T-helper 1 cell (primary cell): ENCODE data around the gene MRPL21.
"Not testable (repeated sequence)": the region's sequence is repeated elsewhere in the genome, so short reads cannot be mapped to it uniquely, and the experiment has no call there.

ENCODE experiments used
- DNase-seq, 5 donors: peaks; one replicate each; pipeline ENCODE4 v3.0.0-alpha.2; 2012 to 2020

The MRPL21 gene

DNA sequence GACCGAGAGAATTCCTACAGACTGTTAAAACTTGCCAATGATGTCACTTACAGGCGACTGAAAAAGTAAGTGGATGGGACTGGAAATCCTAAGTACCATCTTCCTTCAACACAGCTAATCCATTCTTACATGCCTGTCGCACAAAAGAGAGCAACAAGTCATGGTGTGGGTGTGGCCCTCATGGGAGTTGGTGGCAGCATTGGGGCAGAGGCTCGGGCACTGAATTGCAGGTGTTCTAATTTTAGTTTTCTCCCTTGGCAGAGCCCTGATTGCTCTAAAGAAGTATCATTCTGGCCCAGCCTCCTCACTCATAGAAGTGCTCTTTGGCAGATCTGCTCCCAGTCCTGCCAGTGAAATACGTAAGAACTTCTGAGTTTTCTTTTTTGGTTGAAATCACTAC is 4.6 kb upstream of the MRPL21 start:
- DNase-seq, result no peak

DNA sequence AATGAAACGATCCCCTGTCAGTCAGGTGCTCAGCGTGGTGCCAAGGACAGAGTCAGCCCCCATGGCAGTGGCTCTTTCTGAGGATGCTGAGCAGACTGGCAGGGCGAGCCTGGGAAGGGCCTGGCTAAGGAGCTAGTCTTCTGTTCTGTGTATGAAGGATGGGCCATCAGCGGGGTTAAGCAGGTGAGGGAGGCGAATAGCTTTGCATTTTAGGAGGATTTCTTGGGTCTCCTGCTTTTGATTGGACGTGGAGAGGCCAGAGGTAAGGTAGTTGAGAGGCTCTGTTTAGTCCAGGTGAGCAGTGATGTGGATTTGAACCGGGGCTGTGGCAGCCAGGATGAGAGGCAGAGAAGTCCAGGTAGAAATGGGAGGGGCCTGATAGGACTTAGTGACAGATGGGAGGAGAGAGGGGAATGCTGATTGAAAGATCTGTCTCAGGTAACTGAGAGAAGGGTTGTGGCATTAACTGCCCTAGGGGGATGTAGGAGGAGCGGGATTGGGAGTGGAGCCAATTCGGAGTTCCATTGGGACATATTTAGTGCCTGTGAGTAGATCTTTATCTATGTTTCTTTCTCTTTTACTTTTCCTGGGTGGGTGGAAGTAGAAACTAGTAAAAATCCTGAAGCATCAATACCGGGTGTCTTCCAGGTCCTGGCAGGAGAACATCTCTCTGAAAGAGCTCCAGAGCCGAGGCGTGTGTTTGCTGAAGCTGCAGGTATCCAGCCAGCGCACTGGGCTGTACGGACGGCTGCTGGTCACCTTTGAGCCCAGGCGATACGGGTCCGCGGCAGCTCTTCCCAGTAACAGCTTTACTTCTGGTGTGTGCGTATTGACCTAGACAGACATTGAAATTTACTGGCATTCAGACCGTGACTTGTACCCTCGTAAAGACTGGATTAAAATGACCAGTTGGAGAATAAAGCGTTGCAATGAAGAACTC is 2.1 kb upstream of the MRPL21 start:
- no peak for DNase-seq

DNA sequence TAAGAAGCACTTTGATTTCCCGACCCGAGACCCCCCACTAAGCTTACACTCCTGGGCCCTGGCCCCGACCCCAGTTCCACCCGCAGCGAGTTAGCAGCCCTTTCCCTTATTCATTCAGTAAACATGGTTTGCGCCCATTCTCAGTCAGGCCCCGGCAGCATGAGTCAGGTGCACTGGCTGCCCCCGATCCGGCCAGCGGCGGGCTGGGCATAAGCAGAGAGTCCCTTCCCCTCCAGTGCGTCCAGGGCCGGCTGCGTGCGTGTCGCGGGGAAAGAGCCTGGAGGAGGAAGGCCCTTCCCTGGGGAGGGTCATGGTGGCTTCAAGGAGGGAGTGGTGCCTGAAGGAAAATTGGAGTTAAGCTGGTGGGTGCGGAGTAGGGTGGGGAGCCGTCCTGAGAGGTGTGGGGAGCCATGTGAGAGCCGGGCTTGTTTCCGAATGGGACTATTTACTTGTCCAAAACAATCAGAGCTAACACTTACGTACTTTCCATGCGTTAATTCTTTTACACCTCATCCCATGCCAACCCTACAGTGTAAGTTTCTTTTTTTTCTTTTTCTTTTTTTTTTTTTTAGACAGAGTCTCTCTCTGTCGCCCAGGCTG is 716 bp upstream of the MRPL21 start:
- peak in 2 of 5 donors; percentile 5 to 9 for DNase-seq

DNA sequence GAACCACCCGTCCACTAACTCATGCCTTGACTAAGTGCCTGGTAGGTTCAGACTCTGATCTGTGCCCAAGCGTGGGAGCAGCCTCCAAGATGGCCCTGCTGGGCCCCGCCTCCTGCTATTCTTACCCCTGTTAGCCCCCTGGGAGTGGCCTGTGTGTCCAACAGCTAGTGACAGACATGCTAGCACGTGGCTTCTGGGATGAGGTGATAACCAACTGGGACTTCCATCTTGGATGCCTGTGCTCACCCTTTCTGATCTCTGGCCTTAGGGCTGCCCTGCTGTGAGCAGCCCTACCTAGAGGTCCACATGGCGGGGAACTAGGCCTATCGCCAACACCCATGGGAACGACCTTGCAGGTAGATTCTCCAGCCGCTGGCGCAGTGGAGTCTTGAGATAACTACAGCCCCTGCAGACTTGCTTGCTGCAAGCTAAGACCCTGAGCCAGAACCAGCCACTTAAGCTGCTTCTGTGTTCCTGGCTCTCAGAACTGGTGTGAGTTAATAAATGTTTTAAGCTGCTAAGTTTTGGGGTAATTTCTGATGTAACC is 2.7 kb downstream of the MRPL21 start:
- DNase-seq, result no peak

DNA sequence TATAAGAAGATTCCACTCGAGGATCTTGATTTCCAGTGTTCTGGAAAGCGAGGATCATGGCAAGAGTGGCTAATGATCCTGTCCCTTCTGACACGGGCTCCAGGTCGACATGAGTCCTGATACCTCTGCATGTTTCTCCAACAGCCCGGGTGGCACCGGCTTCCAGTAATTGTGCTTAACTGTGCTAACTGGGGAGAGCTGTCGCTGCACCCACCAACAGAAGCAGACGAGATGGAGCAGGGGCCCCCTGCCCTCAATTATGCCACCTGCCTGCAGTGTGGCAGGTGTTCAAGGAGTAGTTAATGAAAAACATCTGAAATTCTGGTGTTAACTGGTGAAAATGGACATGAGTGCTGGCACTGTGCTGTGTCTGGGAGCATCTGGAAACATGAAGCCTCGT is 6.2 kb downstream of the MRPL21 start:
- DNase-seq, result no peak

DNA sequence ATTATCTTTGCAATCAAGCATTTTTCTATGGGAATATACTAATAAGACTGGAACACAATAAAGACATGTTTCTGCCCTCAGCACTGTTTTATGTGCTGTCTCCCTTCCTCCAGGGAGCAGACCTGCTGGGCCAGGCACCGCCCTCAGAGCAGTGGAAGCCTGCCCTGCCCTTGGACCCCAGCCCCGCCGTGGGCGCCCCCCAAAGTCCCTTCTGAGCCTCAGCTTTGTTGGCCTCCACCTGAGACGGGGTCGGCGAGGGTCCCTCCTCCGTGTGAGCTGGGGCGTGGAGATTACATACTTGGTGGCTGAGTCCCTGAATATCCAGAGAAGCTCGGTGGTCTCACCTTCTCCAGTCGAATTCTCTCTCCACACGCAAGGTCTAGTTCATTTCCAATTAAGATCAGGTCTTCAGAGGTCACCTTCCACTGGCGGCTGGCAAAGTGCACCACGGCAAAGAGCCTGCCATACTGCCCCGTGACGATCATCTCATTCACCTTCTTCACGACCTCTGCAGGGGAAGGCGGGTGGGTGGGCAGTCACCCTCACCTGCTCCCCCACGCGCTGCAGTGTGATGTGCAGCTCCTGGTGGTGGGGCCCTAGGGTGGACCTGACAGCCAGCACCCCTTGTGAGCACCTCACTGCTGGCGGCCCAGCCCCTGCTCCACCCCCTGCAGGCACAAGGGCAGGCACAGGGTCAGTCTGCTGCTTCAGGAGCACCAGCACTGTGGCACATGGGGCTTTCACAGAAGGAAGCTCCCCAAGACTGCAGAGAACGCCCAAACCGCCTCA is 7.3 kb downstream of the MRPL21 start:
- no peak for DNase-seq

DNA sequence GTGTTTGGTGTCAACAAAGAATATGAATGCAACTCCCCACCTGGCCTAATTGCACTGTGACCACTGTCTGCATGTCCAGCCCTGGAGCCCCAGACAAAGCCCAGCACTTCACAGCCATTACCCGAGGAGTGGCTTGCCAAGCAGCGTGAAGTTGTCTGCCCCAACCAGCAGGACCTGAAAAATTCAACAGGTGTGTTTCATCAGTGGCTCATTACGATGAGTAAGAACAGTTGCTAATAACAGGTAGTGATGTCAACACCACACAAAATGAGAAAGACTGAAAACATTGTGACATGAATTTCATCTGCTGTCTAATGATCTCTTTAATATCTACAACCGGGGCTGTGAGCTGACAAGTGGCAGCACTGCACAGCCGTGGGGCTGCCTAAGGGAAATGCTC is 10.3 kb downstream of the MRPL21 start:
- no peak for DNase-seq

DNA sequence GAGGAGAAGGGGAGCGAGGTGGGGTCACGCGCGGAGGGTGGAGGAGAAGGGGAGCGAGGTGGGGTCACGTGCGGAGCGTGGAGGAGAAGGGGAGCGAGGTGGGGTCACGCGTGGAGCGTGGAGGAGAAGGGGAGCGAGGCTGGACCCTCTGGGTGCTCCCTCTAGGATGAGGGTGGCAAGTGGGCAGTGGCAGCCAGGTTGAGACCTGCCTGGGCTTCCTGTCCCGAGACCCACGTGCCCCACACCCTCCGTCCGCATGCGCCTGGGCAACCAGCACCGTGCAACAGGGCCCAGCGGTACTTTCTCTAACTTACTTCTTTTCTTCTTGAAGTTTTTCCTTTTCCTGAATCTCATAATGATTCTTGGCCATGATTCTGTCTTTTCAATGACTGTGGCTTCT is 11.1 kb downstream of the MRPL21 start:
- DNase-seq, result no peak

DNA sequence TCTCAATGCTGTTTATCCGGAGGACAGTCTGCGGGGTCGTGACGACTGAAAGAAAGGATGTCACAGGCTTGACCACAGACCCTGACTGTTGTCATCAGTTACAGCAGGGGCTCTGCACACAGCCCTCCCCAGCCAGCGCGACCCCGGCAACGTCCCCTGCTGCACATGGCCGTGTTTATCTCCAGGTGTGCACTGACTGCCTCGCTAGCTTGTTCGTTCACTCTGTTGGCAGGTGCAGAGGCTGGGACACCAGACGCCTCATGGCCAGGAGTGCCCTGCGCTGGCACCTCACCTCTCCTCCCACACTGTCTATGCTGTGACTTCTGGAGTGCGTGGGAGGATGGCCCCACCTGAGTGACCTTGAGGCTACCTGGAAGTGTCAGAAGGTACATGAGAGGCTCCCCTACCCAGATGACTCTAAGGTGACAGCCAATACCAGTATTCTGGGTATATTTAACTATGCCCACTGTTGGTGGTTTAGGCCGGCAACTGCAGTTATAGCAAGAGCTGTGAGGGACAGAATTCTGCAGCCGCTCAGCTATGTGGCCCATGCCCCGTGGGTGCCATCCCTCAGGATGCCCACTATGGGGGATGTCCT is 12.2 kb downstream of the MRPL21 start:
- DNase-seq, result no peak

DNA sequence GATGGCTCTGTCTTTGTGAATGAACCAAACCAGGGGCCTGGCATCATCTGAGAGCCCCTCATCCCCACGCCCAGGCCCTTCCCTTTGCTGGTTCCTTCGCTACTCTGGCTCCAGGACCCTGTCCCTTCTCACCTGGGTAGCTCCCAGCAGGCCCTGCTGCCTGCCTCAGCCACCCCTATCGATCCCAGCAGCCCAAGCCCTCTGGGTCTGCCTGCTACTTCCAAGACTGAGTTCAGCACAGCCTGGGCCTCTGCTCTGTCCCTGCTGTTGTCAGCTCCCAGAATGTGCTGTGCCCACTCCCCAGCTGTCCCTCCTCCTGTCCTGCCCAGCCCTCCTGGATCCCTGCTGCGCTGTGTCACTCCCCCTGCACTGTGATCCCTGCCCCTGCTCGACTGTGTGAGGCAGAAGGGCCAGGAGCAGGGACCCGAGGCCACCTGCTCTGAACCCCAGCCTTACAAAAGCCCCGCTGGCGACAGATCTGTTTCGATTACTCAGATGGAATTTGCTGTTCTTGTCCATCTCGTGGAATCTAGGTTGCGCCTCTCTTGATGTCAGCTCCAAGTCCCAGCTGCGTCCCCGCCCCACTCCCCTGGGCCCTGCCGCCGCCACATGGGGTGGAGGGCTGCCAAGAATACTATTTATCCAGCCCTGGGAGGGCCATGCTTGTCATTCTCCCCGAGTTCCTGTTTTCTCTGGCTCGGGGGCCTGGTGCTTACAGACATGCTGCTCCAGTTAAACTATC is 13.0 kb downstream of the MRPL21 start:
- DNase-seq, result no peak

DNA sequence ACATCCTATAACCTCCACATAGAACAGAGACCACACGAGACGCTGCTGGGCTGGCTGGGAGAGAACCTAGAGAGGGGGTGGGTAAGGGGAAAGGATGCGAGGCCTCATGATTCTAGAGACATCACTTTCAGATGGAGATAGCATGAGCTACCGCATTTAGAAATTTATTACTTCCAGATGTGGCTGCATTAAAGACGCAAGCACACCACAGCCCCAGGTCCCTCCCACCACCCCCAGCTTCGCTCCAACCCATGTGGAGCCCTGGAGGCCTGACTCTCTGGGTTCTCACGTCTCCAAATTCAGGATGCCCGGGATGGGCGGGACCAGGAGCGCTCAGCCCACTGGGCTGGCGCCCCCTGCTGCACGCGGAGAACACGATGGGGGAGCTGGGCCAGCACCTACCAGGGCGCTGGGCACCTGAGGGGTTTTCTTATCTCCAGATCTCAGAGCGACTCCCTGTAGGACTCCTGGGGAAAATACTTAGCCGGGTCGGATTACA is 13.6 kb downstream of the MRPL21 start:
- no peak for DNase-seq

DNA sequence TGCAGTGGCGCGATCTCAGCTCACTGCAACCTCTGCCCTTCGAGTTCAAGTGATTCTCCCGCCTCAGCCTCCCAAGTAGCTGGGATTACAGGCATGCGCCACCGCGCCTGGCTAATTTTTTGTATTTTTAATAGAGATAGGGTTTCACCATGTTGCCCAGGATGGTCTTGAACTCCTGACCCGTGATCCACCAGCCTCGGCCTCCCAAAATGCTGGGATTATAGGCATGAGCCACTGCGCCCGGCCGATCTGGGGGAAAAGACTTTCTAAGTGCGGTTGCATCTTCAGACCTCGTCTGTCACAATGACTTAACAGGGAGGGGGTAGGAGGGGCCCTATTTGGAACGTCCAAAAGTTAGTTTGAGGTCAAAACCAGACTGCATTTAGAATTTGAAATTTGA is 18.8 kb downstream of the MRPL21 start:
- DNase-seq, result not testable (repeated sequence)

DNA sequence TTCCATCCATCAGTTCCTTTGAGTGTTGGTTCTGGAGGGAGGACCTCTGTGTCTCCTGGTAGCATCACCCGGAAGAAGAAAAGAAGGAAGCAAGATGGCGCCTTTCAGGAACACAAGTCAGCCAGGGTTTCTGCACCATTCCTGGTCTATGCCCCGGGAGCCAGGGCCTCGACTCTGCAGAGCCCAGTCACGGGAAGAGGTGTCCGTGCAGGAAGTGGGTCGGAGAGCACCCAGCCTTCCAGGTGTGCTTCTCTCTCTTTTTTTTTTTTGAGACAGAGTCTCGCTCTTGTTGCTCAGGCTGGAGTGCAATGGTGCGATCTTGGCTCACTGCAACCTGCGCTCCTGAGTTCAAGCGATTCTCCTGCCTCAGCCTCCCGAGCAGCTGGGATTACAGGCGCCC is 21.2 kb downstream of the MRPL21 start:
- no peak for DNase-seq

DNA sequence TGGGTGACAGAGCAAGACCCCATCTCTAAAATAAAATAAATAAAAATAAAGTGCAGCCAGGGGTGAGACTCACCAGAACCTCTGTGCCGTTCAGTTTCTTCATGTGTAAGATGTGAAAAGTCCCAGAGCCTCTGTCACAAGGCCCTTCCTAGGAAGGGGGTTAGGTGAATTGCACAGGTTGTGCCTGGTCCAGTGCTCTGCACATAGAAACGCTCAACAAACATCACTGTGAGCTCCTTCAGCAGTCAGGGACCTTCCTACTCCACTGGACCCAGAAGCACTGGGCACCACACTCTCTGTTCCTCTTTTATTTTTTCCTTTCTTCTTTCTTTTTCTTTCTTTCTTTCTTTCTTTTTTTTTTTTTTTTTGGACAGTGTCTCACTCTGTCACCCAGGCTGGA is 22.3 kb downstream of the MRPL21 start:
- DNase-seq, result no peak

DNA sequence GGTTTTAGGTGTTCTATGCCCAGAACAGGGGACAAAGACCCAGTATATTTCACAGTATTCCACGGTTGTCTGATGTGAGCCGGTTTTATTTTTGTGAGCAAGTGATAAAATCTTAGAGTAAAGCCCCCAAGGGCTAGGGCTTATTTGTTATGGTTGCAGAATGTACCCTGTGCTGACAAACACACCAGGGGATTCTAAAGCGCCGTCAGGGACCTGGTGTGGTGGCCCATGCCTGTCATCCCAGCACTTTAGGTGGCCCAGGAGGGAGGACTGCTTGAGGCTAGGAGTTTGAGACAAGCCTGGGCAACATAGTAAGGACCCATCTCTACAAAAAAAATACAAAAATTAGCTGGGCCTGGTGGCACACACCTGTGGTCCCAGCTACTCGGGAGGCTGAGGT is 22.8 kb downstream of the MRPL21 start:
- DNase-seq, result no peak

DNA sequence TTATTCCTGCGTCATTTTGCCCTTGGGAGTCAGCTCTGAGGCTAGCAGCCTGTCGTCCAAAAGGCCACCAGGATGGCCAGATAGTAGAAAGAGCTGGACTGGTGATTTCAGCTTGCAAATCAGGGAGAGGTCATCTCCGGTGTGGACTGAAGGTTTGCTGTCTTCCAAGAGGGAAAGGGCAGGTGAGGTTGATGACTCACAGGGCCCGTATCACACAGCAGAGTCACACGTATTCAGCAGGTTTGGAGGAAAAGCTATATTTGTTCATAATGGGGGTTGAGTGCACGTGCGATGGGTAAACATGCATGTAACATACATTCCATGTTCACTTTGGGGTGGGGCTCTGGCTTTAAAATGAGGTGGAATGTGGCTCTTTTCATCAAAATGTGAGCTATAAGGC is 25.6 kb downstream of the MRPL21 start:
- DNase-seq, result no peak

DNA sequence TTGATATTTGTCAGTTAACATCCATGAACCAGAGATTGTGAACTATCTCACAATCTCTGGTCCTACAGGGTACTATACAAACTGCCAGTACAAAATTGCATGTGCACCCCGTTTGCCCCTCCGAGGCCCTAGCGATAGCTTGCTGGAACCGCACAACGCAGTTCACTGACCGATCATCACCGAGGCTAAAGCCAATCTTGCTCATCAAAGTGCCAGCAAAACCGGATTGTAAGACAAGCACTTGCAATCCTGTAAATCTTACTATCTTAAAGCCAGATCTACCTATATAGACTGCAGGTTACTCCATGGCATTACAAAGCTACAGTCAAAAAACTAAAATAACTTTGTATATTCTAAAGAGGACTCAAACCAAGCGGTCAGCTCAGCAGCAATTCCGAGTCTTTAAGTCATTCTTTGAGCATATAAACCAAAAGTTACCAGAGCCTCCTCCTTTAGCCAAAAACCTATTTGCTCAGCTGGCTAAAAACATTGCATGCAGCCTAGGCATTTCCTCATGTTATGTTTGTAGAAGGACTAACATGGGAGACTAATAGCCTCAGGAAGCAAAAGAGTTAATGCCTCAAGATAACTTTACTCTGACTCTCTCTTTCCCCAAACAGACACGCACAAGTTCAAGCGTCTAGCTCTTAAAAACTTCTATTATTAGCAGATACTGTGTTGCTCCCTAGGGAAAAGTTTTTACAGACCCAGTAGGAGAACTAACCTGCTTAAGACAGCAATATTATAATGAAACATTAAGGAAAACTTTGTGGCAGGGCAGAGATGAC is 31.2 kb downstream of the MRPL21 start:
- DNase-seq, result no peak

DNA sequence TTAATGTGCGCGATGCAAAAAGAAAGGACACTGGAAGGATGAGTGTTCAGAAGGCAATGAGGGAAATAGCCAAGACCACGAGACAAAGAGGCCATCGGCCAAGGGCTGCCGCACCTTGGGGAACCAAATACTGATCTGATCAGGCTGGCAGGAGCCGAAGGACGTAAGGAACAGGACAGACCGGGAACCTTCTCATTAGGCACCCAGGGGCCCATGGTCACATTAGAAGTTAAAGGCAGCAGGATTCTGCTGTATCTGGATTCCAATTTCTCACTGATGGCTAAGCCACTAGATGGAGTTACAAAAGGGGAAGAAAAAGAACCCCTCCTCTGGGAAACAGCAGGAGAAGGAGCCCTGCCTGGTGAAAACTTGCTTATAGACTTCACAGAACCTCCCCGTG is 33.2 kb downstream of the MRPL21 start:
- DNase-seq, result no peak

DNA sequence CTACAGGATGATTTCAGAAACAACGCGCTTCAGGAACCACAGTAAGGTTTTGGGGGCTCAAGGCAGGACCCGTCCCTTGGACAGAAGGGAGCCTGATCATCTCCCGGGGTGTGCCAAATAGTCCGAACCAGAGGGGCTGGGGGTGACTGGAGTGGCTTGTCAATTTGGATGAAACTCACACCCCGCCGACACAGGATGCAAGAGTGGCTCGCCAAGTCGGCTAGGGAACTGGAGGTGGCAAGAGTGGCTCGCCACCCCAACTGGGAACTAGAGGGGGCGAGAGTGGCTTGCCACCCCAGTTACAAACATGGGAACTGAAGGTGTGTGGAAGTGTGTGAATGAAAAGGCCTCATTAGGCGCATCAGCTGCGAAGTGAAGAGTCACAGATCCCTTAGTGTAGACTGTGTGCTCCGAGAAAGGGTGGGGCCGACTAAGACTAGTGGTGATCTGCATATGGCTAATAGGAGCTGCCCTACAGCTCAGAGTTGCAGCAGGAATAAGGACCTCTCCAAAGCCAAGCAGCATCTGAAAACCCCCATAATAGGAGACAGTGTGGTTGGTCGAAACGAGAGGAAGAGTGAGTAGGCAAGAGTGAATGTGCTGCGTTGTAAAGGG is 35.3 kb downstream of the MRPL21 start:
- DNase-seq, result no peak

DNA sequence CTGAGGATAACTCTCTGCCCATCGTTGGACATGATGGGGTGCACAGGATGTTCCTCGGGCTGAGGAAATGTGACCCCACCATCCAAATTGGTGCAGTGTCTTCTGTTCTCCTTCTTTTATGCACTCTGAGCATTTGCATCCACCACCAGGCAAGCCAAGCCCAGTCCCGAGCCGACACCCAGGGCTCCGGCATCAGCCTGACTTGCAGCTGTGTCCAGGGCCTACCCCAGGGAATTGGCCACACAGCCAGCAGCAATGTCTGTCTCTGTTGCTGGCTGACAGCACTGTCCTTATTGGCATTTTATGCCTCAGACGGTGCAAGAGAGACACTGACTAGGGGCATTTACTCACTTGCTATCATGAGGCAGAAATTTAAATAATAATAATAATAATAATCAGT is 36.6 kb downstream of the MRPL21 start:
- DNase-seq, result no peak

DNA sequence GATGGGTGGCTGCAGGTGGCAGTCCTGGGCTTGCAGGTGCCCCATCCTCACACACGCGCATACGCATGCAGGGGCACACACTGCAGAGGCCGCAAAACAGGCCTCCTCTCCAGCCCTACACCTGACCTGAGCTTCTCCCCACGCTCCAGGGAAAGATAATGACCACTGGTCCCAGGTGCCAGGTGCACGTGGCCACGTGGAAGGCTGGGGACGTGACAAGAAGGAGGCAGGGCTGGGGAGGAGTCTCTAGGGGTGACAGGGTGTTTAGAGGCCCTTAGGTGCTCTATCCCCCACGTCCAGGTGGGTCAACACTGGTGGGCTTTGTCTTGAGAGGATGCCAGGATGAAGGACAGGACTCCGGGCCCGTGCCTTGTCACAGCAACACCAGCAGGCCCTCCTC is 38.4 kb downstream of the MRPL21 start:
- no peak for DNase-seq
